Right cardiac atrium (tissue), 5 donors: ENCODE data around the gene DYNC2I2. TPM values are rescaled to one million over a fixed set of nuclear protein-coding genes. Genes with fewer than 3 reads are reported as not detected.

Experiments
- ATAC-seq, 2 donors: fragments of 200-7000 bp; cut with Tn5 transposase; one replicate each; pipeline versions ENCODE4 v1.8.0 to v1.9.1; 2020; ENCODE audit warnings: moderate library complexity in 2 of 2, mild to moderate bottlenecking in 1 of 2
- DNase-seq, 3 donors: peaks; one replicate each; pipeline ENCODE4 v3.0.0-alpha.2; 2020
- H3K27ac ChIP-seq: one replicate; pipeline ENCODE4 v1.5.1; 2013; ENCODE audit warnings: mild to moderate bottlenecking, low read length, control low read depth, moderate library complexity
- H3K27me3 ChIP-seq: one replicate; pipeline ENCODE4 v1.6.1; 2013; ENCODE audit not compliant: control insufficient read depth, insufficient read depth
- H3K4me1 ChIP-seq: one replicate; pipeline ENCODE4 v1.6.1; 2013; ENCODE audit warnings: low read length; ENCODE audit not compliant: control insufficient read depth, insufficient read depth
- H3K4me3 ChIP-seq: one replicate; pipeline ENCODE4 v1.5.1; 2013; ENCODE audit warnings: low read length, control low read depth
- H3K9me3 ChIP-seq: one replicate; pipeline ENCODE4 v1.6.1; 2013; ENCODE audit warnings: low read length; ENCODE audit not compliant: control insufficient read depth
- WGBS: extraction: QIAGEN DNeasy Blood & Tissue Kit; methylation state at CpG from one replicate; pipeline ENCODE4 v1.1.7; 2013; 5-methylcytosine and 5-hydroxymethylcytosine counted together
- intact Hi-C, 4 donors: fragments of 100-400 bp; cut with DNase I; formaldehyde crosslinking; loops; one replicate each; pipeline versions ENCODE4 v1.11.0 to v1.14.0; 2022 to 2023
- polyA plus RNA-seq: library from polyadenylated mRNA; stranded (reverse); fragments of 200-250 nt; gene quantifications from one replicate; pipeline ENCODE4 v1.2.3, GENCODE V29; 2013
- total RNA-seq, 4 donors: library from RNA; stranded (reverse); fragmentation: NEBNext Ultra II Directional; extraction: Animal tissue kit (Norgen Biotek cat#: 25700); gene quantifications; one replicate each; pipeline ENCODE4 v1.2.1, GENCODE V29; 2021
- donor health status: healthy with polysubstance abuse.
- donor health status: DM: no; HTN: yes; CAD: no.
- donor health status: DM: no; HTN: no; CAD: no.
- donor health status: DM: no; HTN: yes; CAD: no; lungs with severe emphysema.
- donor health status: DM: yes; HTN: yes; CAD: no.

The DYNC2I2 gene
- total and polyA plus RNA-seq, 5 donors: 13.5 to 30.2 (median 20.1) TPM

GRCh38 chr9:128635266-128636023 lies 21.2 kb downstream of the DYNC2I2 start:
- H3K27me3 ChIP-seq: no peaks in the 10 kb centered on the region
- DNase-seq: peak; percentile 95 to 96 (median 95)
- peak overlapping the region; percentile 90 for H3K27ac ChIP-seq
- H3K9me3 ChIP-seq: no peaks in the 10 kb centered on the region
- no peak overlapping the region for H3K4me3 ChIP-seq
- intact Hi-C loops: no loop called here
- ATAC-seq: peak; percentile 91 to 94
- peaks cover 2% of the 10 kb centered on the region for H3K4me1 ChIP-seq
- WGBS: 29% methylated on average over 20 of the region's 20 CpGs

GRCh38 chr9:128634651-128635262 lies 21.9 kb downstream of the DYNC2I2 start:
- ATAC-seq (peak; percentile 5), DNase-seq (peak in 2 of 3 donors; percentile 58 to 71)
- 62% methylated on average over 26 of the region's 26 CpGs for WGBS
- Histone ChIP-seq H3K4me1 (peaks cover 2% of the 10 kb centered on the region), H3K27me3 (no peaks in the 10 kb centered on the region), H3K9me3 (no peaks in the 10 kb centered on the region), H3K4me3 (no peak overlapping the region), H3K27ac (peak overlapping the region; percentile 4)
- intact Hi-C loops: no loop called here

- no peaks in the 10 kb centered on the region for H3K27me3 ChIP-seq
- DNase-seq (peak; percentile 11 to 41 (median 38)), ATAC-seq (peak in 1 of 2 donors; percentile 0)
- no peaks in the 10 kb centered on the region for H3K9me3 ChIP-seq
- H3K27ac ChIP-seq: peak overlapping the region; percentile 4
- peaks cover 2% of the 10 kb centered on the region for H3K4me1 ChIP-seq
- WGBS: 83% methylated on average over 10 of the region's 10 CpGs
- intact Hi-C loops: no loop called here
- no peak overlapping the region for H3K4me3 ChIP-seq
Observed at GRCh38 chr9:128634111-128634510, 22.5 kb downstream of the DYNC2I2 start.

GRCh38 chr9:128633601-128634000 lies 23.0 kb downstream of the DYNC2I2 start:
- Histone ChIP-seq H3K4me3 (no peak overlapping the region), H3K27me3 (no peaks in the 10 kb centered on the region), H3K4me1 (peaks cover 5% of the 10 kb centered on the region), H3K27ac (no peak overlapping the region), H3K9me3 (no peaks in the 10 kb centered on the region)
- DNase-seq (peak in 2 of 3 donors; percentile 33 to 56), ATAC-seq (no peak)
- WGBS: 83% methylated on average over 11 of the region's 11 CpGs
- intact Hi-C loops: no loop called here

- WGBS: 92% methylated on average over 21 of the region's 21 CpGs
- H3K27ac ChIP-seq: no peak overlapping the region
- no peak for ATAC-seq
- DNase-seq: peak in 2 of 3 donors; percentile 39 to 45
- H3K27me3 ChIP-seq: no peaks in the 10 kb centered on the region
- intact Hi-C loops: no loop called here
- no peaks in the 10 kb centered on the region for H3K9me3 ChIP-seq
- no peak overlapping the region for H3K4me3 ChIP-seq
- peaks cover 5% of the 10 kb centered on the region for H3K4me1 ChIP-seq
Observed at GRCh38 chr9:128633057-128633456, 23.6 kb downstream of the DYNC2I2 start.

- Histone ChIP-seq H3K9me3 (no peaks in the 10 kb centered on the region), H3K4me3 (no peak overlapping the region), H3K4me1 (peaks cover 5% of the 10 kb centered on the region), H3K27ac (no peak overlapping the region), H3K27me3 (no peaks in the 10 kb centered on the region)
- ATAC-seq (no peak), DNase-seq (peak in 2 of 3 donors; percentile 24 to 27)
- 90% methylated on average over 14 of the region's 14 CpGs for WGBS
- intact Hi-C loops: no loop called here
Observed at GRCh38 chr9:128632486-128632885, 24.2 kb downstream of the DYNC2I2 start.

- Histone ChIP-seq H3K9me3 (no peaks in the 10 kb centered on the region), H3K4me1 (peaks cover 5% of the 10 kb centered on the region), H3K27me3 (no peaks in the 10 kb centered on the region), H3K27ac (no peak overlapping the region), H3K4me3 (no peak overlapping the region)
- DNase-seq (peak in 2 of 3 donors; percentile 41 to 53), ATAC-seq (no peak)
- WGBS: 91% methylated on average over 10 of the region's 10 CpGs
- intact Hi-C loops: no loop called here
Observed at GRCh38 chr9:128632066-128632465, 24.6 kb downstream of the DYNC2I2 start.

- ATAC-seq: no peak
- 92% methylated on average over 9 of the region's 9 CpGs for WGBS
- H3K4me3 ChIP-seq: no peak overlapping the region
- peaks cover 5% of the 10 kb centered on the region for H3K4me1 ChIP-seq
- peak in 2 of 3 donors; percentile 1 to 14 for DNase-seq
- intact Hi-C loops: no loop called here
- H3K27ac ChIP-seq: no peak overlapping the region
- no peaks in the 10 kb centered on the region for H3K27me3 ChIP-seq
- H3K9me3 ChIP-seq: no peaks in the 10 kb centered on the region
Observed at GRCh38 chr9:128631636-128632035, 25.0 kb downstream of the DYNC2I2 start.

GRCh38 chr9:128629852-128630545 lies 26.6 kb downstream of the DYNC2I2 start:
- intact Hi-C loops: no loop called here
- ATAC-seq (no peak), DNase-seq (peak in 2 of 3 donors; percentile 24 to 37)
- Histone ChIP-seq H3K27me3 (no peaks in the 10 kb centered on the region), H3K27ac (no peak overlapping the region), H3K4me1 (peaks cover 5% of the 10 kb centered on the region), H3K9me3 (no peaks in the 10 kb centered on the region), H3K4me3 (no peak overlapping the region)
- WGBS: 66% methylated on average over 9 of the region's 9 CpGs

GRCh38 chr9:128629136-128629535 lies 27.5 kb downstream of the DYNC2I2 start:
- H3K9me3 ChIP-seq: no peaks in the 10 kb centered on the region

More at GRCh38 chr9:128629136-128629535, 27.5 kb downstream of the DYNC2I2 start:
- Histone ChIP-seq H3K4me1 (peaks cover 3% of the 10 kb centered on the region), H3K27ac (no peak overlapping the region), H3K4me3 (no peak overlapping the region), H3K27me3 (no peaks in the 10 kb centered on the region)
- intact Hi-C loops: no loop called here
- DNase-seq (peak in 2 of 3 donors; percentile 28 to 54), ATAC-seq (no peak)
- 90% methylated on average over 10 of the region's 10 CpGs for WGBS
